SH-SY5Y (cell line): Measurements from ENCODE around the gene NFIA.

Source experiments
- GATA2 ChIP-seq: IDR thresholded peaks from 2 replicates; pipeline ENCODE4 v1.6.1; 2011; ENCODE audit warnings: mild to moderate bottlenecking, low read depth, low read length
- GATA3 ChIP-seq: IDR thresholded peaks from 2 replicates; pipeline ENCODE4 v1.6.1; 2011; ENCODE audit warnings: low read depth, mild to moderate bottlenecking, low read length, moderate library complexity

DNA sequence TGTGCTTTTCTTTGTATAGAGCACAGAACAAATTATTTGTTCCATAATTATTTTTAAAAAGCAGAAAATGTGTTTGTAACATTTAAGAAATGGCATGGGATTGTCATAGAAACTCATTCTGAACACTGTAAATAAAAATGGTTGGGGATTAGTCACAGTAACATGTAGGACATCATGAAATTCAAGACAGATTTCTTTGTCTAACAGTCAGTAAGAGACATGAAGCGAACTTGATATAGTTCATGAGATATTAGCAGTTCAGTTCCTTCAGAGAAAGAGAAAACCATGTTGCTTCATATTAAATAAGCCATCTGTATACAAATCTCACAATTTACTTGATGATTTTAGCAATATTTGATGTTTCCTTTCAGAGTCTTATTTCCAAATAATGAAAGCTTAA is 19.7 kb downstream of the NFIA start:
- TF ChIP-seq GATA2 (no peak), GATA3 (no peak)
